HepG2 (cell line): ENCODE measurements around the gene THRA. TPM values are rescaled to one million over a fixed set of nuclear protein-coding genes. Genes with fewer than 3 reads are reported as not detected.

Experiments used
- GFI1 ChIP-seq: sonication (generic); formaldehyde crosslinking; IDR thresholded peaks from 2 replicates; pipeline ENCODE4 v1.5.0; 2020; ENCODE audit warnings: missing genetic modification reagents, mild to moderate bottlenecking, borderline replicate concordance
- HMG20B ChIP-seq: conservative IDR thresholded peaks from 2 replicates; pipeline ENCODE4 v1.6.1; 2016; ENCODE audit warnings: missing genetic modification reagents, missing compliant biosample characterization
- MED1 ChIP-seq: sonication (generic); formaldehyde crosslinking; IDR thresholded peaks from 2 replicates; pipeline ENCODE4 v1.4.0; 2020; ENCODE audit warnings: missing genetic modification reagents
- PRDM4 ChIP-seq: sonication (generic); formaldehyde crosslinking; IDR thresholded peaks from 2 replicates; pipeline ENCODE4 v1.9.0; 2021; ENCODE audit warnings: missing genetic modification reagents, borderline replicate concordance
- SALL1 ChIP-seq: sonication (generic); formaldehyde crosslinking; IDR thresholded peaks from 2 replicates; pipeline ENCODE4 v1.8.0; 2022; ENCODE audit warnings: mild to moderate bottlenecking, missing genetic modification reagents
- SNAI1 ChIP-seq: sonication (generic); formaldehyde crosslinking; IDR thresholded peaks from 2 replicates; pipeline ENCODE4 v1.5.0; 2020; ENCODE audit warnings: mild to moderate bottlenecking, missing genetic modification reagents, borderline replicate concordance
- TRIM24 ChIP-seq: sonication (generic); formaldehyde crosslinking; IDR thresholded peaks from 2 replicates; pipeline ENCODE4 v1.8.0; 2022; ENCODE audit warnings: mild to moderate bottlenecking, missing genetic modification reagents
- ZEB1 ChIP-seq: IDR thresholded peaks from 2 replicates; pipeline ENCODE4 v1.6.1; 2012; ENCODE audit warnings: mild to moderate bottlenecking, low read depth, inconsistent platforms; ENCODE audit not compliant: insufficient replicate concordance
- ZNF251 ChIP-seq: sonication (generic); formaldehyde crosslinking; IDR thresholded peaks from 2 replicates; pipeline ENCODE4 v1.9.0; 2021; ENCODE audit warnings: mild to moderate bottlenecking, missing genetic modification reagents
- ZNF724P ChIP-seq: sonication (generic); formaldehyde crosslinking; IDR thresholded peaks from 2 replicates; pipeline ENCODE4 v1.8.0; 2022; ENCODE audit warnings: missing genetic modification reagents, borderline replicate concordance
- ZNF841 ChIP-seq: sonication (generic); formaldehyde crosslinking; IDR thresholded peaks from 2 replicates; pipeline ENCODE4 v1.8.1; 2023; ENCODE audit warnings: missing genetic modification reagents, borderline replicate concordance
- polyA plus RNA-seq, 8 experiments: library from polyadenylated mRNA; depleted of rRNA in 3 of 8; stranded (reverse) in 7 of 8; unstranded in 1 of 8; fragments of >200 nt; fragmentation: Illumina TruSeq in 4 of 8; extraction: Trizol in 4 of 8; gene quantifications; 2 replicates each; pipeline versions ENCODE4 v1.2.1 to v1.2.3, GENCODE V29; 2011 to 2016; ENCODE audit warnings: low read depth in 4 of 8, missing spikeins in 1 of 8, mixed read lengths in 1 of 8; ENCODE audit not compliant: insufficient read depth in 1 of 8
- total RNA-seq, 5 experiments: library from RNA; depleted of rRNA; stranded (reverse); fragments of >200 nt; fragmentation: Illumina TruSeq; extraction: Trizol; gene quantifications; 2 replicates each; pipeline ENCODE4 v1.2.3, GENCODE V29; 2016; ENCODE audit warnings: low read depth in 1 of 5
- TF ChIP-seq, protein P1 (sequence below): sonication (generic); formaldehyde crosslinking; IDR thresholded peaks from 2 replicates; pipeline ENCODE4 v1.4.0; 2020; ENCODE audit warnings: missing genetic modification reagents
- TF ChIP-seq, protein P2 (sequence below): sonication (generic); formaldehyde crosslinking; IDR thresholded peaks from 2 replicates; pipeline ENCODE4 v1.5.0; 2020; ENCODE audit warnings: missing genetic modification reagents
- TF ChIP-seq, protein P3 (sequence below): sonication (generic); formaldehyde crosslinking; IDR thresholded peaks from 2 replicates; pipeline ENCODE4 v1.5.0; 2020; ENCODE audit warnings: missing genetic modification reagents, mild to moderate bottlenecking, borderline replicate concordance
- TF ChIP-seq, protein P4 (sequence below): sonication (generic); formaldehyde crosslinking; IDR thresholded peaks from 2 replicates; pipeline ENCODE4 v1.4.0; 2020; ENCODE audit warnings: mild to moderate bottlenecking, missing genetic modification reagents
- TF ChIP-seq, protein P5 (sequence below): sonication (generic); formaldehyde crosslinking; IDR thresholded peaks from 2 replicates; pipeline ENCODE4 v1.4.0; 2020; ENCODE audit warnings: mild to moderate bottlenecking, missing genetic modification reagents, borderline replicate concordance

Gene THRA
- total and polyA plus RNA-seq, 2 of the 13 experiments (the other 11 are each of a cell fraction or from before 2014, with no cell fraction given), result 8.0 to 9.9 TPM

GRCh38 chr17:40100669-40101366 is 38.1 kb downstream of the THRA start (continued):
- TF ChIP-seq PRDM4 (CRISPR knock-in tag), result no peak
- peak; percentile 93 for TF ChIP-seq ZNF724P (CRISPR knock-in tag)
- TF ChIP-seq SNAI1 (CRISPR knock-in tag), result 0 out of 2 replicates have a peak, but pooled peaks have one; percentile 86
- TF ChIP-seq GFI1 (CRISPR knock-in tag), result peak; percentile 95
- TF ChIP-seq ZNF251 (CRISPR knock-in tag), result peak; percentile 96; the same call in 1 of the 2 replicates
- peak; percentile 81 for TF ChIP-seq HMG20B
- TF ChIP-seq MED1, result peak; percentile 86
- TF ChIP-seq SALL1 (CRISPR knock-in tag), result peak; percentile 98
- TF ChIP-seq, protein P1, sequence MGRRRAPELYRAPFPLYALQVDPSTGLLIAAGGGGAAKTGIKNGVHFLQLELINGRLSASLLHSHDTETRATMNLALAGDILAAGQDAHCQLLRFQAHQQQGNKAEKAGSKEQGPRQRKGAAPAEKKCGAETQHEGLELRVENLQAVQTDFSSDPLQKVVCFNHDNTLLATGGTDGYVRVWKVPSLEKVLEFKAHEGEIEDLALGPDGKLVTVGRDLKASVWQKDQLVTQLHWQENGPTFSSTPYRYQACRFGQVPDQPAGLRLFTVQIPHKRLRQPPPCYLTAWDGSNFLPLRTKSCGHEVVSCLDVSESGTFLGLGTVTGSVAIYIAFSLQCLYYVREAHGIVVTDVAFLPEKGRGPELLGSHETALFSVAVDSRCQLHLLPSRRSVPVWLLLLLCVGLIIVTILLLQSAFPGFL (CRISPR knock-in tag), result peak; percentile 88; the same call in 1 of the 2 replicates
- peak; percentile 56; the same call in 1 of the 2 replicates for TF ChIP-seq TRIM24 (CRISPR knock-in tag)
- TF ChIP-seq, protein P2, sequence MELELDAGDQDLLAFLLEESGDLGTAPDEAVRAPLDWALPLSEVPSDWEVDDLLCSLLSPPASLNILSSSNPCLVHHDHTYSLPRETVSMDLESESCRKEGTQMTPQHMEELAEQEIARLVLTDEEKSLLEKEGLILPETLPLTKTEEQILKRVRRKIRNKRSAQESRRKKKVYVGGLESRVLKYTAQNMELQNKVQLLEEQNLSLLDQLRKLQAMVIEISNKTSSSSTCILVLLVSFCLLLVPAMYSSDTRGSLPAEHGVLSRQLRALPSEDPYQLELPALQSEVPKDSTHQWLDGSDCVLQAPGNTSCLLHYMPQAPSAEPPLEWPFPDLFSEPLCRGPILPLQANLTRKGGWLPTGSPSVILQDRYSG (CRISPR knock-in tag), result peak; percentile 99
- TF ChIP-seq, protein P3, sequence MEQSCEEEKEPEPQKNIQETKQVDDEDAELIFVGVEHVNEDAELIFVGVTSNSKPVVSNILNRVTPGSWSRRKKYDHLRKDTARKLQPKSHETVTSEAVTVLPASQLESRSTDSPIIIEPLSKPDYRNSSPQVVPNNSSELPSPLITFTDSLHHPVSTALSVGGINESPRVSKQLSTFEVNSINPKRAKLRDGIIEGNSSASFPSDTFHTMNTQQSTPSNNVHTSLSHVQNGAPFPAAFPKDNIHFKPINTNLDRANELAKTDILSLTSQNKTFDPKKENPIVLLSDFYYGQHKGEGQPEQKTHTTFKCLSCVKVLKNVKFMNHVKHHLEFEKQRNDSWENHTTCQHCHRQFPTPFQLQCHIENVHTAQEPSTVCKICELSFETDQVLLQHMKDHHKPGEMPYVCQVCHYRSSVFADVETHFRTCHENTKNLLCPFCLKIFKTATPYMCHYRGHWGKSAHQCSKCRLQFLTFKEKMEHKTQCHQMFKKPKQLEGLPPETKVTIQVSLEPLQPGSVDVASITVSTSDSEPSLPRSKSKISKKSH (CRISPR knock-in tag), result peak; percentile 98
- TF ChIP-seq, protein P4, sequence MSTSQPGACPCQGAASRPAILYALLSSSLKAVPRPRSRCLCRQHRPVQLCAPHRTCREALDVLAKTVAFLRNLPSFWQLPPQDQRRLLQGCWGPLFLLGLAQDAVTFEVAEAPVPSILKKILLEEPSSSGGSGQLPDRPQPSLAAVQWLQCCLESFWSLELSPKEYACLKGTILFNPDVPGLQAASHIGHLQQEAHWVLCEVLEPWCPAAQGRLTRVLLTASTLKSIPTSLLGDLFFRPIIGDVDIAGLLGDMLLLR (CRISPR knock-in tag), result peak; percentile 99
- TF ChIP-seq ZNF841 (CRISPR knock-in tag), result peak; percentile 89; the same call in 1 of the 2 replicates
- TF ChIP-seq ZEB1, result peak; percentile 46
- TF ChIP-seq, protein P5, sequence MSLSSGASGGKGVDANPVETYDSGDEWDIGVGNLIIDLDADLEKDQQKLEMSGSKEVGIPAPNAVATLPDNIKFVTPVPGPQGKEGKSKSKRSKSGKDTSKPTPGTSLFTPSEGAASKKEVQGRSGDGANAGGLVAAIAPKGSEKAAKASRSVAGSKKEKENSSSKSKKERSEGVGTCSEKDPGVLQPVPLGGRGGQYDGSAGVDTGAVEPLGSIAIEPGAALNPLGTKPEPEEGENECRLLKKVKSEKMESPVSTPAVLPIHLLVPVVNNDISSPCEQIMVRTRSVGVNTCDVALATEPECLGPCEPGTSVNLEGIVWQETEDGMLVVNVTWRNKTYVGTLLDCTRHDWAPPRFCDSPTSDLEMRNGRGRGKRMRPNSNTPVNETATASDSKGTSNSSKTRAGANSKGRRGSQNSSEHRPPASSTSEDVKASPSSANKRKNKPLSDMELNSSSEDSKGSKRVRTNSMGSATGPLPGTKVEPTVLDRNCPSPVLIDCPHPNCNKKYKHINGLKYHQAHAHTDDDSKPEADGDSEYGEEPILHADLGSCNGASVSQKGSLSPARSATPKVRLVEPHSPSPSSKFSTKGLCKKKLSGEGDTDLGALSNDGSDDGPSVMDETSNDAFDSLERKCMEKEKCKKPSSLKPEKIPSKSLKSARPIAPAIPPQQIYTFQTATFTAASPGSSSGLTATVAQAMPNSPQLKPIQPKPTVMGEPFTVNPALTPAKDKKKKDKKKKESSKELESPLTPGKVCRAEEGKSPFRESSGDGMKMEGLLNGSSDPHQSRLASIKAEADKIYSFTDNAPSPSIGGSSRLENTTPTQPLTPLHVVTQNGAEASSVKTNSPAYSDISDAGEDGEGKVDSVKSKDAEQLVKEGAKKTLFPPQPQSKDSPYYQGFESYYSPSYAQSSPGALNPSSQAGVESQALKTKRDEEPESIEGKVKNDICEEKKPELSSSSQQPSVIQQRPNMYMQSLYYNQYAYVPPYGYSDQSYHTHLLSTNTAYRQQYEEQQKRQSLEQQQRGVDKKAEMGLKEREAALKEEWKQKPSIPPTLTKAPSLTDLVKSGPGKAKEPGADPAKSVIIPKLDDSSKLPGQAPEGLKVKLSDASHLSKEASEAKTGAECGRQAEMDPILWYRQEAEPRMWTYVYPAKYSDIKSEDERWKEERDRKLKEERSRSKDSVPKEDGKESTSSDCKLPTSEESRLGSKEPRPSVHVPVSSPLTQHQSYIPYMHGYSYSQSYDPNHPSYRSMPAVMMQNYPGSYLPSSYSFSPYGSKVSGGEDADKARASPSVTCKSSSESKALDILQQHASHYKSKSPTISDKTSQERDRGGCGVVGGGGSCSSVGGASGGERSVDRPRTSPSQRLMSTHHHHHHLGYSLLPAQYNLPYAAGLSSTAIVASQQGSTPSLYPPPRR (CRISPR knock-in tag), result peak; percentile 96
